Tibial nerve (tissue), 4 donors: ENCODE results near the gene WNT9B. TPM values are rescaled to one million over a fixed set of nuclear protein-coding genes. Genes with fewer than 3 reads are reported as not detected.

ENCODE experiments used
- DNase-seq, 2 donors: peaks; one replicate each; pipeline ENCODE4 v3.0.0-alpha.2; 2019; ENCODE audit warnings: low spot score in 2 of 2
- H3K27ac ChIP-seq, 4 donors: fragments of 200-600 bp; sonication (generic) in 3 of 4; one replicate each; pipeline ENCODE4 v1.5.1; 2017 to 2019; ENCODE audit warnings: mild to moderate bottlenecking in 1 of 4
- H3K27me3 ChIP-seq, 2 donors: fragments of 200-600 bp; sonication (generic) in 1 of 2; one replicate each; pipeline versions ENCODE4 v1.5.1 to v1.6.0; 2017 to 2019
- H3K36me3 ChIP-seq, 3 donors: fragments of 200-600 bp; sonication (generic); one replicate each; pipeline ENCODE4 v1.5.1; 2018 to 2019
- H3K4me1 ChIP-seq, 4 donors: fragments of 200-600 bp; sonication (generic) in 3 of 4; one replicate each; pipeline ENCODE4 v1.5.1; 2017 to 2019
- H3K4me3 ChIP-seq, 4 donors: fragments of 200-600 bp; sonication (generic) in 3 of 4; one replicate each; pipeline ENCODE4 v1.5.1; 2017 to 2019; ENCODE audit warnings: mild to moderate bottlenecking in 1 of 4, moderate library complexity in 1 of 4
- H3K9me3 ChIP-seq, 4 donors: fragments of 200-600 bp; sonication (generic) in 3 of 4; one replicate each; pipeline ENCODE4 v1.5.1; 2017 to 2019
- EP300 ChIP-seq, 2 donors: sonication (generic); formaldehyde crosslinking; IDR thresholded peaks; one replicate each; pipeline ENCODE4 v1.6.1; 2017; ENCODE audit warnings: antibody characterized with exemption in 2 of 2, mild to moderate bottlenecking in 1 of 2
- POLR2A ChIP-seq, 2 donors: fragments of 450-650 bp; IDR thresholded peaks; one replicate each; pipeline ENCODE4 v1.6.1; 2017; ENCODE audit warnings: antibody characterized with exemption in 2 of 2, mild to moderate bottlenecking in 2 of 2, moderate library complexity in 2 of 2
- WGBS, 2 donors: methylation state at CpG; one replicate each; pipeline ENCODE4 v1.1.5; 2018; 5-methylcytosine and 5-hydroxymethylcytosine counted together
- total RNA-seq, 4 donors: library from RNA; depleted of rRNA; stranded (reverse); fragments of >200 nt; gene quantifications; one replicate each; pipeline ENCODE4 v1.1.0, GENCODE V29; 2016
- TF ChIP-seq, protein P1 (sequence below), 5 experiments: fragments of 200-600 bp in 3 of 5; fragments of 450-650 bp in 2 of 5; sonication (generic) in 3 of 5; IDR thresholded peaks; one replicate each; pipeline ENCODE4 v1.5.1; 2016 to 2019; ENCODE audit warnings: antibody characterized with exemption in 5 of 5, mild to moderate bottlenecking in 3 of 5, moderate library complexity in 2 of 5

The WNT9B gene
- total RNA-seq, 4 donors from 2014 or later, result 0.78 to 0.90 TPM; not detected in 2

DNA sequence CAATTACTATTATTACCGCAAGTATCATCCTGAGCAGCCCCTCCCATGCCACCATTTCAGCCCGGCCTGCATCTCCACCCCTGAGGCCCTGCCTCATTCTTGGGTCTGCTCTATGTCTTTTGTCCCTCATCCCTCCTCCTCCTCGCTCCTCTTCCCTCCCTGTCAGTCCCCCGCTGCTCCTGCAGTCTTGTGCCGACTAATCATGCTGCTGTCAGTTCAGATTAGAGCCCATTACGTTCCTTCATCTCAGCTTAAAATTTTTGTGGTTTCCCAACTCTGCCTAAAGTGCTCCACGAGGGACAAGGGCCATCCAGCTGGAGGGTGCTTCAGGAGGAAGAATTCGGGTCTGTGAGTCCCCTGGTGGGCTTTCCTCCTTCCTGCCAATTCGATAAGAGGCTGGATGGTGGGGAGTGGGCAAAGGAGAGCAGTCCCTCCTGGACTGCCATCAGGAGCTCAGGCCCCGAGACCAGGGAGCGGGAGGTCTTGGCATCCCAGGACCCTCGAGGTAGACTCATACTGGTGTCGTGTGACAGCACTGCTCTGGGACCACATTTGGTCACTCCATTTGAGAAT is 38.7 kb downstream of the WNT9B start:
- Histone ChIP-seq H3K27me3 (peaks cover 0 to 43% of the 10 kb centered on the region in 2 donors), H3K36me3 (no peaks in the 10 kb centered on the region)
- 52% methylated on average over 12 to 13 of the region's 13 CpGs for WGBS, 2 donors

DNA sequence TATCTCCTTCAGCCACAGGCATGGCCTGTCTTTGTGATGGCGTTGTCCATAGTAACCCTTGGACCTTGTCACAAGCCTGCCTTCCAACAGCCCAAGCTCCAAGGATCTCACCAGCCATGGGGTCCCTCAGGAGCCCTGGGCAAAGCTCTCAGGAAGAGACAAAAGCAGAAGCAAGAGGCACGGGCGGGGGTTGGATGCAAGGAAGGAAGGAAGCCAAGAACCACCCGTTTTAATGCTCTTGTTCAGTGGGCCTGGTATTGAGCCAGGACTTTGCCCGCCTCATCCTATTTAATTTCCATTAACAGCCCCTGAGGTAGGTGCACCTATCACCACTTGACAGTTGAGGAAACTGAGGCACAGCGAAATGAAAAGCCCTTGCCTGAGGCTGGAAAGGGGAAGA is 39.3 kb downstream of the WNT9B start:
- H3K27ac ChIP-seq, result no peak overlapping the region
- H3K9me3 ChIP-seq, result no peaks in the 10 kb centered on the region
- peaks cover 0 to 13% (median 0%) of the 10 kb centered on the region in 4 donors for H3K4me1 ChIP-seq
- H3K4me3 ChIP-seq, result no peak overlapping the region
- H3K27me3 ChIP-seq, result peaks cover 0 to 41% of the 10 kb centered on the region in 2 donors
- 72 to 74% methylated on average over 6 of the region's 6 CpGs for WGBS, 2 donors
- TF ChIP-seq POLR2A (IDR thresholded peaks at IDR 0.05) (no peak), EP300 (IDR thresholded peaks at IDR 0.05) (no peak)
- TF ChIP-seq, protein P1, sequence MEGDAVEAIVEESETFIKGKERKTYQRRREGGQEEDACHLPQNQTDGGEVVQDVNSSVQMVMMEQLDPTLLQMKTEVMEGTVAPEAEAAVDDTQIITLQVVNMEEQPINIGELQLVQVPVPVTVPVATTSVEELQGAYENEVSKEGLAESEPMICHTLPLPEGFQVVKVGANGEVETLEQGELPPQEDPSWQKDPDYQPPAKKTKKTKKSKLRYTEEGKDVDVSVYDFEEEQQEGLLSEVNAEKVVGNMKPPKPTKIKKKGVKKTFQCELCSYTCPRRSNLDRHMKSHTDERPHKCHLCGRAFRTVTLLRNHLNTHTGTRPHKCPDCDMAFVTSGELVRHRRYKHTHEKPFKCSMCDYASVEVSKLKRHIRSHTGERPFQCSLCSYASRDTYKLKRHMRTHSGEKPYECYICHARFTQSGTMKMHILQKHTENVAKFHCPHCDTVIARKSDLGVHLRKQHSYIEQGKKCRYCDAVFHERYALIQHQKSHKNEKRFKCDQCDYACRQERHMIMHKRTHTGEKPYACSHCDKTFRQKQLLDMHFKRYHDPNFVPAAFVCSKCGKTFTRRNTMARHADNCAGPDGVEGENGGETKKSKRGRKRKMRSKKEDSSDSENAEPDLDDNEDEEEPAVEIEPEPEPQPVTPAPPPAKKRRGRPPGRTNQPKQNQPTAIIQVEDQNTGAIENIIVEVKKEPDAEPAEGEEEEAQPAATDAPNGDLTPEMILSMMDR (IDR thresholded peaks at IDR 0.05), result no peak
- no peak for DNase-seq
- no peaks in the 10 kb centered on the region for H3K36me3 ChIP-seq

More for the DNA sequence above, 38.7 kb downstream of the WNT9B start:
- no peaks in the 10 kb centered on the region for H3K9me3 ChIP-seq
- H3K27ac ChIP-seq, result no peak overlapping the region
- H3K4me3 ChIP-seq, result no peak overlapping the region
- TF ChIP-seq EP300 (IDR thresholded peaks at IDR 0.05), result no peak
- TF ChIP-seq, protein P1 (IDR thresholded peaks at IDR 0.05), result no peak
- no peak for TF ChIP-seq POLR2A (IDR thresholded peaks at IDR 0.05)
- H3K4me1 ChIP-seq, result peaks cover 0 to 10% (median 0%) of the 10 kb centered on the region in 4 donors
- no peak for DNase-seq

DNA sequence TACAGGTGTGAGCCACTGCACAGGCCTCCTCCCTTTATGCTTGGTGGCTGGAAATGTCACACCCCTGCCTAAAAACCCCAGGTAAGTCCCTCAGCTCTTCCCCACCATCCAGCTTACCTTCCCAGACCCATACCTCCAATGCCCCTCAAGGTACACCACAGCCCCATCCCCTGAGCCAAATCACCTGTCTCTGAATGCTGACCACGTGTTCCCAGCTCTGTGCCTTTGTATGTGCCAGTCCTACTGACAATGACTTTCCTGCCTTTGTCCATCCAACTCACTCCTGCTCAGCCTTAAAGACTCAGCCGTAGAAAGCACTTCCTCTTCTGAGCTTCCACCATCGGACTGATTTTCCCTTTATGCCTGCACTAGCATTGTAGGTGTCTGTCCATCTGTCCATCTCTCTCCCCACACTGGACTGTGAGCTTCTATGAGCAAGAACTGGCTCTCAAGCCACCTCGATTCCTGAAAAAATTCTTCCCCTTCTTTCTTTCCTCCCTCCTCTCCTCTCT is 40.9 kb downstream of the WNT9B start:
- H3K36me3 ChIP-seq, result no peaks in the 10 kb centered on the region
- H3K27ac ChIP-seq, result no peak overlapping the region
- no peaks in the 10 kb centered on the region for H3K9me3 ChIP-seq
- 61 to 67% methylated on average over 4 of the region's 4 CpGs for WGBS, 2 donors
- H3K4me1 ChIP-seq, result peaks cover 0 to 13% (median 0%) of the 10 kb centered on the region in 4 donors
- no peak overlapping the region for H3K4me3 ChIP-seq
- DNase-seq, result no peak
- no peak for TF ChIP-seq POLR2A (IDR thresholded peaks at IDR 0.05)
- TF ChIP-seq, protein P1 (IDR thresholded peaks at IDR 0.05), result no peak
- no peak for TF ChIP-seq EP300 (IDR thresholded peaks at IDR 0.05)
- peaks cover 0 to 40% of the 10 kb centered on the region in 2 donors for H3K27me3 ChIP-seq

DNA sequence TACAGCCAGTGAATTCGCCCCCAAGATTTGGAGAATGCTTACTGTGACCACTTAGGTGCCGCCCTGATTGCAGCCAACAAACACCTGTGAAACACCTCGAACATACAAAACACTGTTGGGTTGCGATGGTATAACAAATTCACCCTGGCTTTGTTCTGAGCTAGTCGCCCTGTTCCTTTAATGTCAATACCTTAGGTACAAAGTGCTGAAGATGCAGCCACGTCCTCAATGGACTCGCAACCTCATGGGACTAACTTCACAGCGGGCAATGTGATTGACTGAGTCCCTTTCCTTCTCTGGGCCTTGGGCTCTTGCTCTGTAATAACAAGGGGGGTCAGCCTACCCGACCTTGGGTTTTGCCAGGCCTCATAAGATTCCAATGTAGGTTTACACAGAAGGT is 42.6 kb downstream of the WNT9B start:
- 85 to 90% methylated on average over 9 of the region's 9 CpGs for WGBS, 2 donors
- TF ChIP-seq, protein P1 (IDR thresholded peaks at IDR 0.05), result no peak
- TF ChIP-seq POLR2A (IDR thresholded peaks at IDR 0.05) (no peak), EP300 (IDR thresholded peaks at IDR 0.05) (no peak)
- no peak overlapping the region for H3K4me3 ChIP-seq
- peaks cover 0 to 13% (median 0%) of the 10 kb centered on the region in 4 donors for H3K4me1 ChIP-seq
- peaks cover 0 to 34% of the 10 kb centered on the region in 2 donors for H3K27me3 ChIP-seq
- no peaks in the 10 kb centered on the region for H3K36me3 ChIP-seq
- no peak for DNase-seq
- H3K9me3 ChIP-seq, result peaks cover 0 to 10% (median 0%) of the 10 kb centered on the region in 4 donors
- H3K27ac ChIP-seq, result no peak overlapping the region

DNA sequence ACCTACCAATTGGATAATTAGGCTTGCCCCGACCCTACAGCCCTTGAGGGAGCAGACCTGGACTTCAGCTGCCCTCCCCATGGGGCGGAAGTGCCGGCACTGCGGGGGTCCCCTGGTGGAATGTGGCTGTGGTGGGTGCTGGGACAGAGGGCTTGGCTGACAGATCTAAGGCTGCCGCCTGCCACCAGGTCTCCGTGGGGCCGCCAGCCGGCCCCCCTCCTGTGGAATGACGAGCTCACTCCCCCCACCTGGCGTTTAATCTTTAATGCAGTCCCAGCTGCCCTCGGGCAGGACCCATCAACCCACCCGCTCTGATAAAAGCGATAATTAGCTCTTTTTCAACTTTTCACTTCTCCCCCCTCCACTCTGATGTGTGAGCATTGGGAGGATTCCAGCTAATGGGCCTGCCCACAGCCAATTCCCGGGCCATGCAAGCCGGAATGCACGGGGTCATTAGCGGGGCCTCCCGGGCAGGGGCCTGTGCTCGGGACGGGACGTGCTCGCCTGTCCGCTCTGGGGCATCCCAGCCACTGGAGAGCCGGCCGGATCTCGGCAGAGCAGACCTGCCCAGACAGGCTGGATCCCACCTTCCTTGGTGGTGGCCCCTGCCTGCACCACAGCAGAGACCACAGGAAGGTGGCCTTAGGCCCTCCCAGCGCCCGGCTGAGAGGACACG is 43.2 kb downstream of the WNT9B start:
- peaks cover 0 to 13% (median 0%) of the 10 kb centered on the region in 4 donors for H3K4me1 ChIP-seq
- no peaks in the 10 kb centered on the region for H3K36me3 ChIP-seq
- peaks cover 0 to 15% (median 0%) of the 10 kb centered on the region in 4 donors for H3K9me3 ChIP-seq
- no peak for DNase-seq
- H3K4me3 ChIP-seq, result no peak overlapping the region
- TF ChIP-seq, protein P1 (IDR thresholded peaks at IDR 0.05), result no peak
- no peak for TF ChIP-seq POLR2A (IDR thresholded peaks at IDR 0.05)
- no peak for TF ChIP-seq EP300 (IDR thresholded peaks at IDR 0.05)
- peaks cover 0 to 33% of the 10 kb centered on the region in 2 donors for H3K27me3 ChIP-seq
- 28 to 33% methylated on average over 21 to 26 of the region's 29 CpGs for WGBS, 2 donors
- no peak overlapping the region for H3K27ac ChIP-seq
